ENCODE measurements around the gene PRPF6. TPM values are rescaled to one million over a fixed set of nuclear protein-coding genes. Genes with fewer than 3 reads are reported as not detected.

PRPF6 gene
- total RNA-seq, 1 experiment from 2014 or later, result 181 TPM

- H3K27ac Mint-ChIP-seq (ENCODE audit: unreplicated experiment), result peak overlapping the region; percentile 94
- Histone ChIP-seq H3K4me3 (ENCODE audit: low read depth, low read length) (peak overlapping the region; percentile 99), H3K27me3 (replicated peaks; ENCODE audit: control insufficient read depth, insufficient read depth, low read length) (no peaks in the 10 kb centered on the region), H3K4me1 (peaks cover 22% of the 10 kb centered on the region), H3K9me3 (no peaks in the 10 kb centered on the region), H3K36me3 (ENCODE audit: control insufficient read depth, insufficient read depth, low read length) (peaks cover 5% of the 10 kb centered on the region)
- H3K9me3 Mint-ChIP-seq (ENCODE audit: unreplicated experiment), result no peaks in the 10 kb centered on the region
- H3K36me3 Mint-ChIP-seq (ENCODE audit: insufficient read depth, unreplicated experiment), result peaks cover 68% of the 10 kb centered on the region
- POLR2A ChIA-PET, result interaction anchor here (0.6 to 1.2 kb wide), 2 partner anchors 60 to 91 kb away, joined by 3 to 24 read pairs; partner anchors contain the start of gene TPD52L2
- peaks cover 43% of the 10 kb centered on the region for H3K4me1 Mint-ChIP-seq (ENCODE audit: low read depth, unreplicated experiment)
- BruUV-seq (replicated peaks), result no TSS peak
- TF ChIP-seq CTCF (IDR thresholded peaks at IDR 0.05; ENCODE audit: insufficient read depth in 1 of 2, low read depth in 1 of 2, low read length in 1 of 2, severe bottlenecking in 1 of 2, unreplicated experiment in 1 of 2), result peak; percentile 61 to 64
- intact Hi-C loops (cut with micrococcal nuclease; ENCODE audit: unreplicated experiment), result loop anchor here (1.0 to 5.0 kb wide), 2 partner anchors 46 to 418 kb away; partner anchors contain the start of gene PTK6
- H3K27me3 Mint-ChIP-seq (ENCODE audit: insufficient read depth, unreplicated experiment), result no peaks in the 10 kb centered on the region
- CTCF ChIA-PET, result interaction anchor here (0.5 to 2.7 kb wide), 5 partner anchors 19 to 417 kb away, joined by 3 to 38 read pairs (median 6); partner anchors contain the start of genes PRPF6 and SAMD10
- H3K4me3 Mint-ChIP-seq (ENCODE audit: unreplicated experiment), result peak overlapping the region; percentile 89
- DNase-seq, result peak in 1 of 2 experiments; percentile 74
Observed at GRCh38 chr20:63955281-63955826, 25.6 kb upstream of the PRPF6 start.

- peaks cover 3% of the 10 kb centered on the region for H3K36me3 ChIP-seq (ENCODE audit: control insufficient read depth, insufficient read depth, low read length)
- peak within 1 kb of the TSS; percentile 89 for H3K4me3 Mint-ChIP-seq (ENCODE audit: unreplicated experiment)
- H3K9me3 Mint-ChIP-seq (ENCODE audit: unreplicated experiment), result no peaks in the 10 kb centered on the region
- POLR2A ChIA-PET, result interaction anchor here (0.5 to 2.0 kb wide), 12 partner anchors 11 to 414 kb away, joined by 3 to 24 read pairs (median 4); partner anchors contain the start of genes ARFRP1, GMEB2, HELZ2 and PRPF6
- peak within 1 kb of the TSS; percentile 94 for H3K27ac Mint-ChIP-seq (ENCODE audit: unreplicated experiment)
- intact Hi-C loops (cut with micrococcal nuclease; ENCODE audit: unreplicated experiment), result loop anchor here (1.0 to 5.0 kb wide), 6 partner anchors 47 to 419 kb away; partner anchors contain the start of genes ARFRP1, DNAJC5, PTK6 and TCEA2
- H3K27me3 Mint-ChIP-seq (ENCODE audit: insufficient read depth, unreplicated experiment), result no peaks in the 10 kb centered on the region
- BruUV-seq (replicated peaks), result TSS peak; percentile 65
- peaks cover 22% of the 10 kb centered on the region for H3K4me1 ChIP-seq
- CTCF ChIA-PET, result interaction anchor here (0.6 to 2.7 kb wide), 11 partner anchors 18 to 453 kb away, joined by 3 to 38 read pairs (median 8); partner anchors contain the start of genes ARFRP1, PRPF6, SAMD10 and TCEA2
- DNase-seq, result peak; percentile 97 to 99
- H3K4me1 Mint-ChIP-seq (ENCODE audit: low read depth, unreplicated experiment), result peaks cover 43% of the 10 kb centered on the region
- H3K4me3 ChIP-seq (ENCODE audit: low read depth, low read length), result peak within 1 kb of the TSS; percentile 99
- peaks cover 68% of the 10 kb centered on the region for H3K36me3 Mint-ChIP-seq (ENCODE audit: insufficient read depth, unreplicated experiment)
- TF ChIP-seq CTCF (IDR thresholded peaks at IDR 0.05; ENCODE audit: insufficient read depth in 1 of 2, low read depth in 1 of 2, low read length in 1 of 2, severe bottlenecking in 1 of 2, unreplicated experiment in 1 of 2), result peak in 1 of 2 experiments; percentile 34
- H3K9me3 ChIP-seq, result no peaks in the 10 kb centered on the region
- no peaks in the 10 kb centered on the region for H3K27me3 ChIP-seq (replicated peaks; ENCODE audit: control insufficient read depth, insufficient read depth, low read length)
Observed at GRCh38 chr20:63955827-63956663, 24.9 kb upstream of the PRPF6 start, which contains the start of gene UCKL1. Gene UCKL1 (minus strand): TSS chr20:63956416. CDS start chr20:63956372, 44 bp downstream.

- Histone ChIP-seq H3K4me1 (peaks cover 22% of the 10 kb centered on the region), H3K36me3 (ENCODE audit: control insufficient read depth, insufficient read depth, low read length) (peaks cover 3% of the 10 kb centered on the region)
- intact Hi-C loops (cut with micrococcal nuclease; ENCODE audit: unreplicated experiment), result loop anchor here (1.0 to 5.0 kb wide), 7 partner anchors 13 to 419 kb away; partner anchors contain the start of genes ARFRP1, DNAJC5, PTK6 and TCEA2
Observed at GRCh38 chr20:63956664-63957003, 24.3 kb upstream of the PRPF6 start.

More at GRCh38 chr20:63956664-63957003, 24.3 kb upstream of the PRPF6 start:
- no peaks in the 10 kb centered on the region for H3K27me3 ChIP-seq (replicated peaks; ENCODE audit: control insufficient read depth, insufficient read depth, low read length)
- H3K27ac Mint-ChIP-seq (ENCODE audit: unreplicated experiment), result peak overlapping the region; percentile 94
- H3K9me3 ChIP-seq, result no peaks in the 10 kb centered on the region
- no TSS peak for BruUV-seq (replicated peaks)
- CTCF ChIA-PET, result interaction anchor here (0.6 to 2.7 kb wide), 17 partner anchors 17 to 419 kb away, joined by 3 to 38 read pairs (median 6); partner anchors contain the start of genes ARFRP1, PRPF6, SAMD10 and TCEA2
- POLR2A ChIA-PET, result interaction anchor here (0.6 to 2.0 kb wide), 15 partner anchors 11 to 436 kb away, joined by 3 to 24 read pairs (median 4); partner anchors contain the start of genes ARFRP1, GMEB2, HELZ2 and OPRL1
- peaks cover 68% of the 10 kb centered on the region for H3K36me3 Mint-ChIP-seq (ENCODE audit: insufficient read depth, unreplicated experiment)
- no peaks in the 10 kb centered on the region for H3K9me3 Mint-ChIP-seq (ENCODE audit: unreplicated experiment)
- TF ChIP-seq CTCF (IDR thresholded peaks at IDR 0.05; ENCODE audit: insufficient read depth in 1 of 2, low read depth in 1 of 2, low read length in 1 of 2, severe bottlenecking in 1 of 2, unreplicated experiment in 1 of 2), result no peak
- DNase-seq, result no peak
- no peaks in the 10 kb centered on the region for H3K27me3 Mint-ChIP-seq (ENCODE audit: insufficient read depth, unreplicated experiment)
- peaks cover 43% of the 10 kb centered on the region for H3K4me1 Mint-ChIP-seq (ENCODE audit: low read depth, unreplicated experiment)
- peak overlapping the region; percentile 58 for H3K4me3 ChIP-seq (ENCODE audit: low read depth, low read length)
- H3K4me3 Mint-ChIP-seq (ENCODE audit: unreplicated experiment), result peak overlapping the region; percentile 89

Data from Caco-2 (cell line).